SKM-1 (cell line): ENCODE measurements around the gene HCFC1R1.
"Not testable (repeated sequence)": the region's sequence is repeated elsewhere in the genome, so short reads cannot be mapped to it uniquely, and the experiment has no call there.

Source experiments
- DNase-seq: peaks from one replicate; lab custom pipeline; 2025; ENCODE audit not compliant: unreplicated experiment; lab: John Stamatoyannopoulos, UW

Gene HCFC1R1

DNA sequence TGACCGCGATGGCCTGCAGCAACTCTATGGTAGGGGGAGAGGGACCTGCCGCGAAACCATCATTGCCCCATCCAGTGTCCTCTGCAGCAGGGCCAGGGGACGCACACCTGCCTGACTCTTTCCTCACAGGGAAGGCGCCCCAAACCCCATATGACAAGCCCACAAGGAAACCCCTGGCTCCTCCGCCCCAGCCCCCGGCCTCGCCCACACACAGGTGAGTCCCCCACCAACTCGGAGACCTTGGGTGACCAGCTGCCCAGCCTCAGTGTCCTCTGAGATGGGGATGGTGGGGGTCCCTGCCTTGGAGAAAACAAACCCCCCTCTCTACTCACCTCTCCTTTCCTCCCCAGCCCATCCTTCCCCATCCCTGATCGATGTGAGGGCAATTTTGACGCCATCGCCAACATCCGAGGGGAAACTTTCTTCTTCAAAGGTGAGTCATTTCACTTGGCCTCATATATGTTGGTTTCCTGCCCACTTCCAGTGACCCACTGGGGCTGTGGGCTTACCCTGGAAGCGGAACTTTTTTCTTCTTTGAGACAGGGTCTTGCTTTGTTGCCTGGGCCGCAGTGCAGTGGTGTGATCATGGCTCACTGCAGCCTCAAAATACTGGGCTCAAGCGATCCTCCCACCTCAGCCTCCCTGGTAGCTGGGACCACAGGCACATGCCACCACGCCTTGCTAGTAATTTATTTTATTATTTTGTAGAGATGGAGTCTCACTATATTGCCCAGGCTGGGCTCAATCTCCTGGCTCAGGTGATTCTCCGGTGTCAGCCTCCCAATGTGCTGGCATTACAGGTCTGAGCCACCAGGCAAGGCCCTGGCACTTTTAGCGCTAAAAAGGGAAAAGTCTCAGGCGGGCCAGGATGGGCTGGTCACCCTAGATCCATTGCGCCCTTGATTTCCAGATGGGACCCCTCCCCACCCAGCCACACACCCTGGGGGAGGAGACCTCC lies 33.7 kb upstream of the HCFC1R1 start:
- DNase-seq: no peak

DNA sequence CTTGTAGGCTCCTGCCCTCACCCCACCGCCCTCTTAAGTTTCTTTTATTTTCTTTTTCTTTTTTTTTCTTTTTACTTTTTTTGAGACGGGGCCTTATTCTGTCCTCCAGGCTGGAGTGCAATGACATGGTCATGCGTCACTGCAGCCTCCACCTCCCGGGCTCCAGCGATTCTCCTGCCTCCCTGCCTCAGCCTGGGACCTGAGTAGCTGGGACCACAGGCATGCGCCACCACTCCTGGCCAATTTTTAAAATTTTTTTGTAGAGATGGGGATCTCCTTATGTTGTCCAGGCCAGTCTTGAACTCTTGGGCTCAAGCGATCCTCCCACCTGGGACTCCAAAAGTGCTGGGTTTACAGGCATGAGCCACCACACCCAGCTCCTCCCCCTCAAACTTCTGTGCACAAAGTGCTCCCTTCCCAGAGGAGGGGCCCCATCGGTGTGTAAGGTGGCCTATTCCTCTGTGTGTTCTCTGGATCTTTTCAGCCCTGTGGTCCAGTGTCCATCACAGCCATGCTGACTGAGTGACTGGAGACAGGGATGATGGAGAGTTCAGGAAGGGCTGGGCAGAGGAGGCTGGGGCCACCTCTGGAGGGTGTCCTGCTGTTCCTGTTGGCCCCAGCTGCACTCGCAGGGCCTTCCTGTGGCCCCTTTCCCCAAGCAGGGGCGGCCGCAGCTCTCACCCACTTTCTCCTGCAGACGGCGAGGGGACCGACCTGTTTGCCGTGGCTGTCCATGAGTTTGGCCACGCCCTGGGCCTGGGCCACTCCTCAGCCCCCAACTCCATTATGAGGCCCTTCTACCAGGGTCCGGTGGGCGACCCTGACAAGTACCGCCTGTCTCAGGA lies 32.8 kb upstream of the HCFC1R1 start:
- no peak for DNase-seq

DNA sequence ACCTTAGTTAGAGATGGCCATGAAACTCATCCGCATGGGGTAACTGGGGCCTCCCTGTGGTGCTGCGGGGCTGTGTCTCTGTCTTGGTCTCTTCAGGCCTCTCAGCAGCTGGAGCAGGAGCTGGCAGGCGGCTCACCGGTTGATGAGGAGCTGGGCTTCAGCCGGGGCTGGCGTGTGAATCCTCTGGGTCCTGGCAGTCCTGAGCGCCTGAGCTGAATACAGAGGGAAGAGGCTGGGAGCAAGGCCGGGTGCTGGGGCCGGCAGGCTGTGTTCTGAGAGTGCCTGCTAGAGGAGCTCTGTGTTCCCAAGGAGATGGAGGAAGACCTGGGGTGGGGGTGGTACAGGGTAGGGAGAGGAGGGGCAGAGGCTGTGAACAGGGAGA lies 32.0 kb upstream of the HCFC1R1 start:
- not testable (repeated sequence) for DNase-seq

DNA sequence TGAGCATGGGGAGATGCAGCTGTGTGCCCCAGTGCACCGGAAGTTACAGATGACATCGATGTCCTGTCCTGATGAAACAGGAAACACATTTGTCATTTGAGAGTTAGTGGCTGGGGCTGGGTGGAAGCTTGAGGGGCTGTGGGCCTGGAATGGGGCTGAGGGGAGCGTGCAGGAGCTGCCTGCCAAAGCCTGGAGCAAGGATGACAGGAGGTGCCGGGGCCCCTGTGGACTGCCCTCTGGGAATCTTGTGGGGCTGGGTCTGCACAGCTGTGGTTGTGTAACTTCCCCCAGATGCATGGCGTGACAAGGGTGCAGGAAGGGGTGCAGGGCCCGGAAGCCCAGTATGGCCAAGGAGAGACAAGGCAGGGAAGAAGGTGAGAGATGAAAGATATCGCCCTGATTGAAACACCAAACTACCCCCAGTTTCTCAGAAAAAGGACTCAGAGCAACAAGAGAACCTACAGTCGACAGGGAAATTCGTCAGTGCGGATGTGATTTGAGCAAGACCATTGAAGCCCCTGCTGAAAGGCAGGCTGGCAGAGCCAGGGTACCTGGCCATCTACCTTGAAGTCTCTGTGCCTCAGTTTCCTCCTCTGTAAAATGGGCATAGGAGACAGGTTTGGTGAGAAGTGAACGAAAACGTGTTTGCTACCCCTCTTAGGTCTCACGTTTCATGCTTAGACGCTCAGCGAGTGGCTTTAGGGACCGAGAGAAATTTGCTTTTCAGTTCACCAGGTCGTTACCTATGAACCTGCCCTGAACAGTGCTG lies 31.4 kb upstream of the HCFC1R1 start:
- DNase-seq: peak; percentile 43

DNA sequence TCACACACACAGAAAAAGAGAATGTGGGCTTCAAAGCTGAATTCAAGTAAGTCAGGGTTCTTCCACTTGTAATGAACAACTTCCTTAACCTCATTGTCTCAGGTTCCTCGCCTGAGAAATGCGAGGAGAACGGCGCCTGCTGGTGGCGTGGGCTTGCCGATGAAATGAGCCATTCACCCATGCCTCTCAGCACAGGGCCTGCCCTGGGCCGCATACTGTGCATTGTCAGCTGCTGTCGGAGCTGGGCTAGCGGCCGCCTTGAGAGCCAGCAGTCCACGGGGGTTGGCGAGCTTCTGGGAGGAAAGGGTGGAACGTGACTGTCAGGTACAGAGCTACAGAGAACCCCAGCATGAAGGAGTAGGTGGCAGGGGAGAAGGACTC lies 29.6 kb upstream of the HCFC1R1 start:
- not testable (repeated sequence) for DNase-seq

DNA sequence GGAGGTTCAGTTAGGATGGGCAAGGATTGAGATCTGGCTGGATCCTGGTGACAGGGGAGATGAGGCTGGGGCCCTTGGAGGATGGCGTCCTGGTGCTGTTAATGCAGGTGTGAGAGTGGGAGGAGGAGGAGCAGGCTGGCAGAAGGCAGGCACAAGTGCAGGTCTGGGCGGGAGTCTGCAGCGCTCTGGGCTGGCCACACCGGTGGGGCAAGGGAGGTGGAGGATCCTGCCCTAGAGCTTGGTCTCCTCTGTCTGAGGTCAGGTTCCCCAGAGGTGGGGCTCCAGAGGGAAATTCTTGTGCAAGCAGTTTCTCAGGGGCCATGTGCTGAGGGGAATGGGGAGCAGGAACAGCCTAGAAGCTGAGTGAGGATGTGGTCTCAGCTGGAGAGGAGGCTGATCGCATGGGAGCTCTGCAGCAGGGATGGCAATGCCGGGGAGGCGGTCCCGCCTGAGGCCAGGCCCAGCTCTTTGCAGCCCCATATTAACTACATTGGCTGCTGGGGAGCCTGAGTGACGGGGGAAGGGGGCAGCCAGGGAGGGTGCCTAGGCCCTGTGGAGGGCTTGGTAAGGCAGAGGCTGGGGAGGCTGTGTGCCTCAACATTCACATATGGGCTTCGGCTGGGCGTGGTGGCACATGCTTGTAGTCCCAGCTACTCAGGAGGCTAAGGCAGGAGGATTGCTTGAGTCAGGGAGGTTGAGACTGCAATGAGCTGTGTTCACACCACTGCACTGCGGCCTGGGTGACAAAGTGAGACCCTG lies 29.0 kb upstream of the HCFC1R1 start:
- not testable (repeated sequence) for DNase-seq

DNA sequence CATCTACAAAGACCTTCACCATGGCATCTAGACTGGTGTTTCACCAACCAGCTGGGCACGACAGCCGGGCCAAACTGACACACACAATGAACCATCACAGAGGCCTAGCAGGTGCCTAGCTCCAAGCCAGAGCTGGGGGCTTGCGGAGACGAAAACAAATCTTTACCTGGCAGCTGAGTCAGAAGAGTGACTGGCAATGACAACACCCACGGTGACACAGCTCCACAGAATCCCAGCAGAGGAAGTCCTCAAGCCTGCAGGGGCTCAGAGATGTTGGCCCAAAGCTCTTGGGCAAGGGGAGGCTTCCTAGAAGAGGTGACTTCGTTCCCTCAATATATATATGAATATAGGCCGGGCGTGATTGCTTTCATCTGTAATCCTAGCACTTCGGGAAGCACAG lies 27.8 kb upstream of the HCFC1R1 start:
- no peak for DNase-seq

DNA sequence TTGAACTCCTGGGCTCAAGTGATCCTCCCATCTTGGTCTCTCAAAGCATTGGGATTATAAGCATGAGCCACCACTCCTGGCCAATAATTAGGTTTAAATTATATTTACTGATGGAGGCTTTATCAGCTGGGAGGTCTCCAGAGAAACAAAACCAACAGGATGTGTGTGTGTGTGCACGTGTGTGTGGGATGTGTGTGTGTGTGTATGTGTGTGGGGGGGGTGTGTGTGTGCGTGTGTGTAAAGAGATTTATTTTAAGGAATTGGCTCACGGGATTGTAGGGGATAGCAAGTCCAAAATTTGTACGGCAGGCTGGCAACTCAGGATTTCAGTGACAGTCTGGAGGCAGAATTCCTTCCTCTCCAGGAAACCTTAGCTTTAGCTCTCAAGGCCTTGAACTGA lies 27.3 kb upstream of the HCFC1R1 start:
- DNase-seq: no peak

DNA sequence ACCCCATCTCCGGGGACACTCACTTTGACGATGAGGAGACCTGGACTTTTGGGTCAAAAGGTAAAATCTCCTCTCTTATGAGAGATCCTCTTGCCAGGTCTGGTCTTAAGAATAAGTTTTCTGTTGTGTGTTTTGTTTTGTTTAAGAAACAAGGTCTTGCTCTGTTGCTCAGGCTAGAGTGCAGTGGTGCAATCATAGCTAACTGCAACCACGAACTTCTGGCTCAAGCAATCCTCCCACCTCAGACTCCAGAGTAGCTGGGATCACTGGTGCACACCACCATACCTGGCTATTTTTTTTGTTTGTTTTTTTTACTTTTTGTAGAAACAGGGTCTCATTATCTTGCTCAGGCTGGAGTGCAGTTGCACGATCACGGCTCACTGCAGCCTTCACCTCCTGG lies 26.7 kb upstream of the HCFC1R1 start:
- DNase-seq: no peak

DNA sequence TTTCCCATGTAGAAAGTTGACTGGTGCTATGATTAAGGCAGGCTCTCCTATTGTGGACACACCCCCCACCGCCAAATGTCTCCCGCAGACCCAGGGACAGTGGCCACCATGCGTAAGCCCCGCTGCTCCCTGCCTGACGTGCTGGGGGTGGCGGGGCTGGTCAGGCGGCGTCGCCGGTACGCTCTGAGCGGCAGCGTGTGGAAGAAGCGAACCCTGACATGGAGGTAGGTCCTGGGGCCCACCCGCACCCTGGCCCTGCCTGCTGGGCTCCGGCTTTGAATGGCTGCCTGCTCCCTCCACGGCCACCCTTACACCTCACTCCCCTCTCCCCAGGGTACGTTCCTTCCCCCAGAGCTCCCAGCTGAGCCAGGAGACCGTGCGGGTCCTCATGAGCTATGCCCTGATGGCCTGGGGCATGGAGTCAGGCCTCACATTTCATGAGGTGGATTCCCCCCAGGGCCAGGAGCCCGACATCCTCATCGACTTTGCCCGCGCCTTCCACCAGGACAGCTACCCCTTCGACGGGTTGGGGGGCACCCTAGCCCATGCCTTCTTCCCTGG lies 26.3 kb upstream of the HCFC1R1 start:
- no peak for DNase-seq

DNA sequence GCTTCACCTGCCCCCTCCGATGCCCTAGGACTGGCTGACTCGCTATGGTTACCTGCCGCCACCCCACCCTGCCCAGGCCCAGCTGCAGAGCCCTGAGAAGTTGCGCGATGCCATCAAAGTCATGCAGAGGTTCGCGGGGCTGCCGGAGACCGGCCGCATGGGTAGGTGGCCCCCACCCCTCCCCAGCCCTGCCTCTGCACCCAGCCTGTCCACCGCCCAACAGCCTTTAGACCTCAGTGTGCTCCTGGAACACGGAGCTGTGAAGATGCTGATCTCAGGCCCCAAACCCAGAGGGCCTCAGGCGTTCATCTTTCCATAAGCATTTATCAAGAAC lies 23.6 kb upstream of the HCFC1R1 start:
- no peak for DNase-seq

DNA sequence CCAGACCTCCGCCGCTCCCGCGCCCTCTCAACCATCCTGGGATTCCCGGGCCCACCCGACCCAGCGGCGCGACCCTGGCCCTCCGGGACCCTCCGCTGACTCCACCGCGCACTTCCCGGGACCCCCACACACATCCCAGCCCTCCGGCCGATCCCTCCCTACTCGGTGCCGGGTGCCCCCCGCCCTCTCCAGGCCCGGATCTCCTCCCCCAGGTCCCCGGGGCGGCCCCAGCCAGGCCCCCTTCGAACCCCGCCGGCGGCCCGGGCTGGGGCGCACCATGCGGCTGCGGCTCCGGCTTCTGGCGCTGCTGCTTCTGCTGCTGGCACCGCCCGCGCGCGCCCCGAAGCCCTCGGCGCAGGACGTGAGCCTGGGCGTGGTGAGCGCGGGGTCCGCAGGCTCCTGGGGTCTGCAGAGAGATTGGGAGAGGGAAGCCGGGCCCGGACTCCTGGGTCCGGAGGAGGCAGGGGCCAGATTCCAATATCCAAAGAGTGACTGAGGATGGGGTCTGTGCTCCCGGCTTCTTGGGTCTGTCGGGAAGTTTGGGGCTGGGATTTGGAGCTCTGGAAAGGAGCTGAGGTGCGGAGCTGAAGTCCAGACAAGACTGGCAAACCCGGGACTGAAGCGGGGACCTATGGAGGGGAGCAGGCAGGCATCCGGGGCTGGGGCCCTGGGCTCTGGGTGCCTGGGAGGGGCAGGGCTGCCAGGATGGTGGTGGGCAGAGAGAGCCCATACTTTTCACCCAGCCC lies 23.1 kb upstream of the HCFC1R1 start:
- DNase-seq: no peak

DNA sequence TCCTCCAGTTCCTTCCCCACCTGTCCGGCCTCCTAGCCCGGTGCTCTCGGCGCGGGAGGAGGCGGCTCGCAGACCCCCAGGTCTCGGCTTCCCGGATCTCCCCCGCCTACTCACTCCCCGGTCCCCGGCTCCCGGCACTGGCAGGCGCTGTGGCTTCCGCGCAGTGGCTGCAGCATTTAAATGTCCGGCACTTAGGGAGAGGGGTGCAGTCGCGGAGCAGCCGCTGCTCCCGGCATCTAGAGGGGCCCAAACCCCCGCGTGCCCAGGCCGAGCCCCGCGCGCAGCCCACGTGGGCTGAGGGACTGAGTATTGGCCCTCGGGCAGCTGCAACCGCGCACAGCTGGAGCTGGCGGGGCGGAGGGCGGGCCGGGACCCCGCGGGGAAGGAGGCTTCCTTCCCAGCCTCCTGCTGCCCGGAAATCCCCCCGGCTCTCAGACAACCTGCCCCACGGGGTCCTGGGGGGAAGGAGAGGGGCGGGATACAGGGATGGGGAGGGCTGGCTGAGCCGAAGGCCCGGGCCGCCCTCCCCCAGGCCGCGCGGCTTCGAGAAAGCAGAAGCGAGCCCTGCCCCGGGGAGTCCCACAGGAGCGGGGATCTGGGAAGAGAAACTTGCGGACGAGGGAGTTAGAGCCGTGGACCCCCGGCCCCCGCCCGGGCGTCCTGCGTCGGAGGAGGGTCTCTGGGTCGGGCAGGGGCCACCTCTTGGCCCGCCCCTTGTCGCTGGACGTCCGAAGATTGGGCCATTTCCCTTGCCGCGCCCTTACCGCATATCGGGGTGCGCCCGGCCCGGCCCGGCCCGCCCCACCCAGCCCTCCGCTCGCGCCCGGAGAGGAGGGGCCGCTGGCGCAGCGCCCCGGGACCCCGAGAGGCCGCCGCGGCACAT lies 22.3 kb upstream of the HCFC1R1 start, which contains the start of gene MMP25:
Gene MMP25 (plus strand): TSS at position 804 of the 883 bp plus-strand sequence. CDS start 357 bp downstream, outside the sequence.
- DNase-seq: no peak

DNA sequence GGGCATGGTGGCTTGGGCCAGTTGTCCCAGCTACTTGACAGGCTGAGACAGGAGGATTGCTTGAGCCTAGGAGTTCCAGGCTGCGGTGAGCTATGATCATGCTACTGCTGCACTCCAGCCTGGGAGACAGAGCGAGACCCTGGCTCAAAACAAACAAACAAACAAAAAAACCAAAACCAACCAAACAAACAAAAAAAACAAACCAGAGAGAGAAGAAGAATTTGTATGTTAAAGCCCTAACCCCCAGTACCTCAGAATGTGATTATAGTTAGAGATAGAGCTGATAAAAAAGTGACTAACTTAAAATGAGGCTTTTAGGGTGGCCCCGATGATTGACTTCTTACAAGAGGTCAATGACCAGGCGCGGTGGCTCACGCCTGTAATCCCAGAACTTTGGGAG lies 21.0 kb upstream of the HCFC1R1 start:
- no peak for DNase-seq

DNA sequence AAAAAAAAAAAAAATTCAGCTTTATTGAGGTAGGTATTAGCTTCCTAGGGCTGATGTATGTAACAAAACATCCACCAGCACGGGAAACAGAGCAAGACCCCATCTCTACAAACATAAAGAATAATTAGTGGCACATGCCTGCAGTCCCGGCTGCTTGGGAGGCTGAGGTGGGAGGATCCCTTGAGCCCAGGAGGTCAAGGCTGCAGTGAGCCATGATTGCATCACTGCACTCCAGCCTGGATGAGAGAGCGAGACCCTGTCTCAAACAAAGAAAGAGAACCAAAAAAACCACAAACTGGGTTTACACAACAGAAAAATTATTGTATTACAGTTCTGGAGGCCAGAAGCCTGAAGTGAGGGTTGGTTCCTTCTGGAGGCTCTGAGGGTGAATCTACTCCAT lies 18.6 kb upstream of the HCFC1R1 start:
- no peak for DNase-seq

DNA sequence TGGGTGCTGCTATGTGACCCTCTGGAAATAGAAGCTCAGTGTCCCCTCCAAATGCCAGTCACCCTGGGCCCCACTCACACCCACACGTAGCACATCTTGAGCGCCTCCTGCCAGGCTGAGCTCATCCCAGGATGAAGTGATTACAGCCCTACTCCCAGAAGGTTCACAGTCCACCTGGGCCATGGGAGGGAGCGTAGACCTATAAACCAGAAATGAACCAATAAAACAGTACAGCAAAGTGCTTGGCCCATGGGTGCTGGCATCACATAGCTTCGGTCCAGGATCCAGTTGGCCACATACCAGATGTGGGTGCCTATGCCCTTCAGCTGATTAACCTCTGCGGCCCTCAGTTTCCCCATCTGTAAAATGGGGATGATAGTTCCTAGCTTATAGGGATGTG lies 15.2 kb upstream of the HCFC1R1 start:
- DNase-seq: no peak

DNA sequence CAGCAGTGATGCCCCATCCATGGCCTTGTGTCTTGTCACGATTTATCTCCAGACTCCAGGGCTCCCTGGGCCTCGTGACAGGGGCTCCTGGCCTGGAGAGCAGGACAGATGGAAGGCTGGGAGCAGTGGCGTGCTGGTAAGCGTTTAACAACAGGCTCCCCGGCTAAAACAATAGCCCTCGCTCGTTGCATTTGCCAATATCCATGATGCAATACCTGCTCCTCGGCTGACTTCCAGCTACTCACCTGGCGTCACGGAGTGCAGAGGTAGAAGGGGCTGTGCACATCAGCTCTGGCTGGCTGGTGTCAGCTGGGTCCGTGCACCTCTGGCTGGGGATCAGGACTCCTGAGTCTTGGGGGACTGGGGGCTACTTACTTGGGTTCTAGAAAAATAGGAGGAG lies 14.5 kb upstream of the HCFC1R1 start:
- no peak for DNase-seq

DNA sequence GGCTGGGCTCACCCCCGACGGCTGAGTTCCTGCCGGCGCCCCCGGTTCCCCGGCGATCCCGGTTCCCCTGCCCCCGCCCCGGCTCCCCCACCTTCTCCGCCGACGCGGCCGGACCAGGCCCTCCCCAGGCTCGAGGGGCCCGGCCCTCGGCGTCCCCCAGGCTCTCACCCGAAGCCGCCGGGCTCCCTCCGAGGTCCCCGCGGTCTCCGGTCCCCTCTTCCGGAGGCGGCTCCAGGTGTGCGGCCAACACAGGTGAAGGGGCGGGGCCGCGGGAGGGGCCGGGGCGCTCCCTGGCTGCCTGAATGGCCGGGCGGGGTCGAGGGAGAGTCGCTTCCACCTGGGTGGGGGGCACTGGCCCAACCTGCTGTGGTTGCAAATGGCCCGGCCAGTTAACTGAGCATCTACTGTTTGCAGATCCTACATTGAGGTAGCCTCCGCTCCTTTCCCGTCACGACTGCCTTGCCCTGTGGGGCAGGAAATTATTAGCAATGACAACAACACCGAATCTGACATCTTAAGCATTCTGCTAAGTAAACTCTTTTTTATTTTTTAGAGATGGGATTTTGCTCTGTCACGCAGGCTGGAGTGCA lies 13.1 kb upstream of the HCFC1R1 start, which contains the start of gene BICDL2:
Gene BICDL2 (minus strand): TSS at position 219 of the 590 bp plus-strand sequence. CDS start 1,448 bp downstream, outside the sequence.
- no peak for DNase-seq
